Astrocyte of the cerebellum (primary cell): ENCODE measurements around the gene VPS13D.

Source experiments
- DNase-seq: peaks from one replicate; pipeline ENCODE4 v3.0.0-alpha.2; 2011; ENCODE audit warnings: low read depth
- H3K4me3 ChIP-seq: 2 replicates; pipeline ENCODE4 v1.5.1; 2011; ENCODE audit warnings: mild to moderate bottlenecking, low read depth, low read length, moderate library complexity
- CTCF ChIP-seq: IDR thresholded peaks from 2 replicates; pipeline ENCODE4 v1.5.1; 2012; ENCODE audit warnings: low read length, low read depth, moderate library complexity, mild to moderate bottlenecking; ENCODE audit errors: missing control alignments
- in situ Hi-C: cut with HindIII; loops from 2 replicates; pipeline ENCODE4 v1.10.0; 2017; ENCODE audit warnings: low sequenced_read_pairs

VPS13D gene

DNA sequence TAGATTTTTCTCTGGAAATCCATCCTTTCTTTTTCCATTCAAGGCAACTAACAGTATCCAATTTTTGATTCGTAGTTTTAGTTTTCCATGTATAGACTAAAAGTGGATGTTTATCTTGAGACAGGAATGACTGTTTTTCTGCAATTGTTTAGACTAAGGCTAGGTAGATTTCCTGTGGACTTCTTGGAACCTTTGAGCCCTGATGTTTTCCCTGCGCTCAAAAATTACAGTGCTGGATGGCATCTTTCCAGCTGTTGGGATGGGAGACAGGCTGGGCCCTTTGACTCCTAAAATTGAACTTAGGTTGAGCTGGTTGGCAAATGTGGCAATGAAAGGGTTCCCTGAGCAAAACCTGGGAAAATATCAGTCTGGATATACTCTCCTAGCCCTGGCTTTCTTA is 207.8 kb downstream of the VPS13D start:
- no peak for TF ChIP-seq CTCF
- in situ Hi-C loops = no loop called here
- H3K4me3 ChIP-seq = no peak overlapping the region
- DNase-seq = no peak

- H3K4me3 ChIP-seq = no peak overlapping the region
- in situ Hi-C loops = no loop called here
- no peak for DNase-seq
- TF ChIP-seq CTCF = no peak
Observed at GRCh38 chr1:12438349-12438924, 208.6 kb downstream of the VPS13D start.

DNA sequence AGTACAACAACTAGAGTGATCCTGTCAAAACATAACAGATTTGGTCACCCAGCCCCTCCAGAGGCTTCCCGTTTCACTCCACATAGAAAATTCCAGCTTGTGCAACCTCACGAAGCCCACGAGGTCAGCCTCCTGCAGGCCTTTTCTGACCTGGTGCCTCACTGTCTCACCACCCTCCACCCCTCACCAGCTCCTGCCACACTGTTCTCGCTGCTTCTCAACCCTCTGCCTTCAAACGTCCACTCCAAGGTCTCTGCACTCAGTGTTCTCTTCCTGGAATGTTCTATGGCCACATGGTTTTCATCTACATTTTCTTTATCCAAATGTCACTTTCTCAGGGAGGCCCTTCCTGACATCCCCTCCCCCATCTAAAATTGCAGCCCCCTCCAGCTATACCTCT is 209.2 kb downstream of the VPS13D start:
- no peak for TF ChIP-seq CTCF
- no peak for DNase-seq
- in situ Hi-C loops = no loop called here
- no peak overlapping the region for H3K4me3 ChIP-seq

DNA sequence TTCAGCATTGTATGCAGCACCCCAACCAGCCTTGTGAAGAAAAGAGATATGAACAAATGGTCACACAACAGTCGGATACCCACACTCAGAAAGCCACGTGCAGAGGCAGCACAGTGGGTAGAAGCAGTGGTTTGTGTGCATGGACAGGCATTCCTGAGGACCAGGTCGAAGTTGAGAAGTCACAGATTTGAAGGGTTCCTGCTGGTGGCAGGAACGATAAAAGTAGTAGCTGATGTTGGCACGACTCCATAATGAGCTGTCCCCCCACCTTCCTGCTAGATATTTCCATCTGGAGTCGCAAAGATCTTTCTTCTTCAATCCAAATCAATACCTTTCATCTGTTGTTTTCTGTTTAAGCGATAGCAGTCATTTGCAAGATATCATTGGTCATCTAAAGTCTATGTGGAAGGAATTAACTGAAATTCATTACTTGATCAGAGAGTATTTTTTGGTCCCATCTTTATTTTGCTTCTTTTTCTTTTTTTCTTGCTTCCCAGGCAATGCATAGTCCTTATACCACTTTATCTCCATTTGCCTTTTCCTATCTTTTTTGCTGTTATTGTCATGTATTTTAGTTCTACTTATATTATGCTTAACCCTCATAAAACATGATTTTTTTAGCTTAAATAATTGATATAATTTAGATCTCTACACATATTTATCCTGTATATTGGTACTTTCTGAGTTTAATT is 211.7 kb downstream of the VPS13D start:
- no peak overlapping the region for H3K4me3 ChIP-seq
- no peak for DNase-seq
- in situ Hi-C loops = no loop called here
- TF ChIP-seq CTCF = no peak

DNA sequence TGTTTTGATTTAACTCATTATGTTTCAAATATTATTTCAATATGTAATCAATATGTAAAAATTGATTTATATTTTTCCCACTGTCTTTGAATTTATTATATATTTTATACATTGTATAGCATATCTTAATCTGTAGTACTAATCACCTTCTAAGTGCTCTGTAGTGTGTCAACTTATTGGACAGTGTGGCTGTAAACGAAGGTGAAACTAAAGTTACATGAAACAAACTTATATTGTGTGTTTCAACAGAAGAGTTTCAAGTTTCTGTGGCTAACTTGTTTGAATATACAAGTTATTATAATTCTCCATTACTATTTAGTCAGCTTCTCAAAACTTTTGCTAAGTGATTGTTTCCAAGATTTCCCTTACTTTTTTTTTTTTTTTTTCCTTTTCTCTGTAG is 212.4 kb downstream of the VPS13D start:
- DNase-seq = no peak

DNA sequence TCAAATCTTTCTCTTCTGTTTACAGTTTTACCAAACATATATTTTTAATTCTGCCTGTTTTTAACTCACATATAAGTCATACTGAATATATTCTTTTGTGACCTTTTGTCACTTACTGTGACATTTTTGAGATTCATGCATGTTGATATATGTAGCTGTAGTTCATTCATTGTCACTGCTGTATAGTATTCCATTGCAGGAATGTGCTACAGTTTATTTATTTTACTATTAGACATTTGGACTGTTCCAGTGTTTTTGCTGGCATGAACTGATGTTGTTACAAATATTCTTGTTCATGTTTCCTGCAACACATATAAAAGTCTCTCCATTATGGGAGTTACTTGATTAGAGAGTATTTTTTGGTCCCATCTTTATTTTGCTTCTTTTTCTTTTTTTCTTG is 213.3 kb downstream of the VPS13D start:
- in situ Hi-C loops = no loop called here
- TF ChIP-seq CTCF = no peak
- no peak for DNase-seq
- H3K4me3 ChIP-seq = no peak overlapping the region

More for the DNA sequence above, 212.4 kb downstream of the VPS13D start:
- no peak for TF ChIP-seq CTCF
- in situ Hi-C loops = no loop called here
- H3K4me3 ChIP-seq = no peak overlapping the region
